ENCODE results near the gene LRPAP1.
"Not testable (repeated sequence)": the region's sequence is repeated elsewhere in the genome, so short reads cannot be mapped to it uniquely, and the experiment has no call there.

The LRPAP1 gene

DNA sequence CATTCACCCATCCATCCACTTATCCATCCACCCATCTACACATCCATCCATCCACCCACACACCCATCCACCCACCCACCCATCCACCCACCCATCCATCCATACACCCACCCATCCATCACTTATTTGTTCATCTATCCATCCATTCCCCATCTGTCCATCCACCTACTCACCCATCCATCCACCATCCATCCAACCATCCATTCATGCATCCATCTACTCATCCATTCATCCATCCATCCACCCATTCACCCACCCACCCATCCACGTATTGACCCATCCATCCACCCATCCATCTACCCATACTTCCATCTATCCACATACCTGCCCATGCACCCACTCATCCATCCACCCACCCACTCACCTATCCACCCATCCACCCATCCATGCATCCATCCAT lies 28.2 kb upstream of the LRPAP1 start:
- not testable (repeated sequence) for FAIRE-seq

DNA sequence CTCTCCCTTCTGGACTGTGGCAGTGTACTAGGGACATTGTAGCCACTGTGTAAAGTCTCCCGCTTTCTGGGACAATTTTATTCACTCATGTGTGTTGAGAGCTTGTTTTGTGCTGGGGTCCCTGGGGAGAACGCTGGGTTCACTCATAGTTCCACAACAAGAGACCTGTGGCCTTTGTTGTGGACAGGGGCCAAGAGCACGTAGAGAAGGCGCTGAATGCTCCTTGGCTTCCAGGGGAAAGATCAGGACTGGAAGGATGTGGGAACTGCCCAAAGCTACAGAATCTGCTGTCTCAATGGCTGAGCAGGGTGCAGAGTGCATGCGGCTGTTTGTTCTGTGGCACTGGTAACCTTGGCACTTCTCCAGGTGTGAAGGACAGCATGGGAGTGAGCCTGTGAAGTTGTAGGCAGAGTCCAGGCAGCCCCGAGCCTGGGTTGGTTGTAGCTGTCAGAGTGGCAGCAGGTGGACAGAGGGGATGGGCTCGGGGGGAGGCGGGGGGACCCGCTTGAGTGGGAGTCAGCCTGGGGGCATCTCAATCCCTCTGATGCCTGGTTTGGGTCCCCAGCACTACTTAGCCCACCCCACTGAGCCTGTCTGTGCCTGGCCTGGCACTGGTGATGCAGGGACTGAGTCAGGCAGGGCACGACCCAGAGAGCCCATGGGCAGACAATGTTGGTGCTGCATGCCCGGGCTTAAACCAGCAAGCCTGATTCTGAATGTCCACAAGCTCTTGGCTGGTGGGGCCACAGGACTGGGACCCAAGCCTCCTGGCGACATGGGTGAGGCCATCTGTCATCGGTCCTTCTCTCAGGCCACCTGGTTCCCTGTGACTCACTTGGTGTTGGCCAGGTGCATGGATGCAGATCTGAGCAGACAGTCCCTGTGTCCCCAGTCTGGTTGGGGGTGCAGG lies 27.4 kb upstream of the LRPAP1 start:
- FAIRE-seq: not testable (repeated sequence)

DNA sequence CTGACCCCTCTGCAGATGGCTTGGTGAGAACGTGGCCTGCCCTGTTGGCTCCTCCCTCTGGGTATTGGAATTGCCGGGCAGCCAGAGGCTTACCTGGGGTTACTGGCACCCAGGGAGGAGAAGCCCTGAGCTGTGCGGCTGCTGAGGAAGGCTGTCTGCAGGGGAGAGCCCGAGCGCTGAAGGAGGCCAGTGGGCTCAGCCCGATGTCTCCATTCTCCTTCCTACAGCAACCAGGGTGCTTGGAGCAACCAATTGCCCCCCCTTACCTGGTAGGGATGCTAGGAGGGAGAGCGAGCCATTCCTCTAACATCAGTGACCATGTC lies 26.3 kb upstream of the LRPAP1 start:
- not testable (repeated sequence) for FAIRE-seq

DNA sequence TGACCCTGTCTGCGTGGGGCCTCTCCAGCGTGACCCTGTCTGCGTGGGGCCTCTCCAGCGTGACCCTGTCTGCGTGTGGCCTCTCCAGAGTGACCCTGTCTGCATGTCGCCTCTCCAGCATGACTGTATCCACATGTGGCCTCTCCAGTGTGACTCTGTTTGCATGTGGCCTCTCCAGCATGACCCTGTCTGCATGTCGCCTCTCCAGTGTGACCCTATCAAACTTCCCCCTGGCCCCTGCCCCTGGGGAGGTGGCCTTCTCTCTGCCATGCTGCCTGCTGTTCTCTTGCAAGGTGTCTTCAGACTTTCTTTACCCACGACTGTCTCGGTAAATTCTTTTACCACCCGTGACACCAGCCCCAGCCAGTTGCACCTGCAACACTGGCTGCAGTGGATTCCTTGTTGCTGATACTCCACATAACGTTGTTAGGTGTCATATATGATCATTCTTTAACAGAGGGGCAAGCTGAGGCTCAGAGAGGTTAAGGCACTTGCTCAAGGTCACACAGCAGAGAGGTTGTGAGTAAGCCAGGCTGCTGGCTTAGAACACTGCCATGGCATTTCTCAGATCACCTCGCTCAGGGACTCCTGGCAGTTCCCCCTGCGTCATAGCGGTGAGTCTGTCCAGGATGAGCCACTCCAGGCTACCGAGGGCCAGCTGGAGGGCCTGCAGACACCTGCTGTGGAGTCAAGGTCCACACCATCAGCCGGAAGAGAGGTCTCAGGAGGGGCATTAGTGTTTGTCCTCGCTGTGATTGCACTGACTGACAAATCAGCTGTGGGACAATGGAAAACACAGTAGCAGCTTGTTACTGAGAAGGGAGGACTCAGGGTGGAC lies 25.7 kb upstream of the LRPAP1 start:
- not testable (repeated sequence) for FAIRE-seq

DNA sequence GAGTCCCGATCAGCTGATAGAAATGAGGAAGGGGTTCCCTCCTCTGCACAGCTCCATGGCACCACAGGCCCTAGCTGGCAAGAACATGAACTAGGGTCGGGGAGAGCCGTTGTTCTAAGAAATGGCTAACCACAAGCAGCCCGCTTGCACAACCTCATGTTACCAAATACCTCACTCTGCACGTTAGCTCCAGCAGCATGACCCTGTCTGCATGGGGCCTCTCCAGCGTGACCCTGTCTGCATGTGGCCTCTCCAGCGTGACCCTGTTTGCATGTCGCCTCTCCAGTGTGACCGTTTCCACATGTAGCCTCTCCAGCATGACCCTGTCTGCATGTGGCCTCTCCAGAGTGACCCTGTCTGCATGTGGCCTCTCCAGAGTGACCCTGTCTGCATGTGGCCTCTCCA lies 24.9 kb upstream of the LRPAP1 start:
- not testable (repeated sequence) for FAIRE-seq

DNA sequence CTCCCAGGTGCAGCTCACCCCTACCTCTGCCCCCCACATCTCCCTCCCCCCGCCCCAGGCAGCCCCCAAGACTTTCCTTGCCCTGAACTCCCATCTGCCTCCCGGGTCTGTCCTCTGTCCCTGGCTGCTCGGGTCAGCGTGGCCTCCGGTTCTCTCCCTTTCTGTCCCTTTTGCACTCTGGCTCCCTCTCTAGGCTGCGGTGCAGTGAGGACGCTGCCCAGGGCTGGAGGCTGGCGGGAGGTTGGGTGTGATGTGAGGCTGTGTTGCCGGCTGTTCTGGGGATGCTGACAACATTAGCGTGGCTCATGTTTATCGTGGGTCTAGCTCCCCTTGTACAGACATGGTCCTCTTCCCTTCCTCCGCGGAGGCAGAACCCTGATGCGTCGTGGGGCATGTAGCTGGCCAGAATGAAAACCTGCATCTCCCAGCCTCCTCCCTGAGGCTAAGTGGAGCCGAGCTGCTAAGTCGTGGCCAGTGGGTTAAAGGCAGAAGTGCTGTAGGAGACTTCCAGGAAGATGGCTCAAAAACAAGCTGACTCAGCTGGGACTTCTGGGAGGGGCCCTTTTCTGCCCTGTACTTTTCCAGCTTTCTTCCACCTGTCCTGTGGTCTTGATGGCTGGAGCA lies 24.1 kb upstream of the LRPAP1 start:
- FAIRE-seq: not testable (repeated sequence)

DNA sequence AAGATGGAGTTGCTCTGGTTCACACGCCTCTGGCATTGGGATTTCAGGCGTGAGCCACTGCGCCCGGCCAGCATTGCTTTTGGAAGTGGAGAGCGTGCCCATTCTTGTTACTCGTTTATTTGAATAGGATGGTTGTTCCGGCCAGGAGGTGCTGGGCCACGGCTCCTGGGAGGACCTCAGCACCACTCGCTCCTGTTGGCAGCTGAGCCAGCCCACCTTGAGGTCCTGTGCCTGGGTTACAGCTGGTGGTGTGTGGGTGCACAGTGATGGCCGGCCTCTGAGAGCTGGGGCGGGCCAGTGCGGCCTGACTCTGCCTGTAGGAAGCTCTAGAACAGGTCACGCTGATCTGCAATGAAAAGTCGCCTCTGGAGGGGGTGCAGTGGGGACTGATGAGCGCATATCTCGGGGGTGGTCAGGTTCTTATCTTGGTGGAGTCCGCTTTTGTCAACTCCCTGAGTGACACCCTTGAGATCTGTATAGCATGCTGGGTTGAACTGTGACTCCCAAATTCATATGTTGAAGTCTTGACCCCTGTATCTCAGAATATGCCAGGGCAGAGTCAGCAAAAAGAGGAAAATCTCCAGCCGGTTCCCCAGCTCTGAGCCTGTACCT lies 23.3 kb upstream of the LRPAP1 start:
- not testable (repeated sequence) for FAIRE-seq

DNA sequence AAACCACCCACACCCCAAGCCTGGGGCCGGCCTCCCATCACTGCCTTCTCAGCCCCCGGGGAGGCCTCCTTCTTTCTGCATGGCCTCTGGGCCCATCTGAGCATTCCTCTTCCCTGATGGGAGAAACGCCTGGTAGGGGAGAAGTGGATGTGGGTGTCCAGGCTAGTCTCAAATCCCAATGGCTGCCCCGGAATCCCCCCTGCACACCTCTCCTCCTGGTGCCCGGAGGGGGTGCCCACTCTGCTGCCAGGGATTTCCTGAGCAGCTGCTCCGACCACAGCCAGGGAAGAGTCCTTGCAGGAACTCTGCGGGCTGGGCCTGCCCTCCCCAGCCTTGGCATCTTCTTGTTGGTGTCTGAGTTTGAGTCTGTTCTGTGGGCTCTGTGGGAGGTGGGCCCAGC lies 19.1 kb upstream of the LRPAP1 start:
- not testable (repeated sequence) for FAIRE-seq

DNA sequence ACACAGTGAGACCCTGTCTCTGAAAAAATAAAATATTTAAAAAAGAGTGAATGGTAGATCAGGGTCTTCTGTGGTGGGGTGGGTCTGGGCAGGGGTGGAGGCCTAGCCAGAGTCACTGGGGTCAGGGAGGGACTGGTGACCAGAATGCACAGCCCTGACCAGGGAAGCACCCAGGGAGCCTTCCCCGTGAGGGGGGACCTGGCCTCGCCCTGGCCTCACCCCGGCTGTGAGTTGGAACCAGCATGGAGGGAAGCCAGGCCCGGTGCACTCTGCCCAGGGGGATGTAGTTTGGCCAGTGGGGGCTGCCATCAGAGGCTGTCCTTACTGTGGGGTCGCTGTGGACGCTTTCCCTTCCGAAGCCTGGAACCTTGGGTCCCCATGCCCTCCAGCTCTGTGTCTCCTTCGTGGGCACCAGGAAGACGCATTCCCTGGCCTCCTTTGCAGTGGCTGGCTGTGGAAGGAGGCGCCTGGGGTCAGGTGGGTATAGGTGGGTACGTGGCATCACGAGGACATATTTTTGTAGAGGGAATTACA lies 18.6 kb upstream of the LRPAP1 start:
- FAIRE-seq: not testable (repeated sequence)

DNA sequence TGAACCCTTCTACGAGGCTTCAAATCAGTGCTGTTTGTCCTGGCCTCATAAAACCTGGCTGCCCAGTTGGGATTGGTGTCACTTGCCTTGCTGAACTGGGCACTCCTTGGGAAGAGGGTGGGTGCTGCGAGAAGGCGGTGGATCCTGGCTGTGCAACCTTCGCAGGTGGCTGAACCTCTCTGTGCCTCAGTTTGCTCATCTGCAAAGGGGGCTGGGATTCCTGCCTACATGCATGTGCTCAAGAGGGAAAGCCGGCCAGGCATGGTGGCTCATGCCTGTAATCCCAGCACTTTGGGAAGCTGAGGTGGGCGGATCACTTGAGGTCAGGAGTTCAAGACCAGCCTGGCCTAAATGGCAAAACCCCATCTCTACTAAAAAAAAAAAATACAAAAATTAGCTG lies 17.8 kb upstream of the LRPAP1 start:
- not testable (repeated sequence) for FAIRE-seq

DNA sequence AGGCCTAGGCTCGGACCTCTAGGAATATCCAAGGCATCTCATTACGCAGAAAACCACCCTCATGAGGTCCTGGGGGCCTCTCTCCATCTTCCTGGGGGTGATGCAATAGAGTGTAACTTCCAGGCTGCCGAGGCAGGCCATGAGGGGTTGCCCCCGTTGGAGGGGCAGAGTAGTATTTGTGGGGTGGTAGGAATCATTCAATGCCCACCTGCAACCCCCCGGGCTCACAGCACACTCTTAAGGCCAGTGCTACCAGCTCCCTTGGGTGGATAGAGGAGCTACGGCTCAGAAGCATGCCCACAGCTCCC lies 17.4 kb upstream of the LRPAP1 start:
- not testable (repeated sequence) for FAIRE-seq

DNA sequence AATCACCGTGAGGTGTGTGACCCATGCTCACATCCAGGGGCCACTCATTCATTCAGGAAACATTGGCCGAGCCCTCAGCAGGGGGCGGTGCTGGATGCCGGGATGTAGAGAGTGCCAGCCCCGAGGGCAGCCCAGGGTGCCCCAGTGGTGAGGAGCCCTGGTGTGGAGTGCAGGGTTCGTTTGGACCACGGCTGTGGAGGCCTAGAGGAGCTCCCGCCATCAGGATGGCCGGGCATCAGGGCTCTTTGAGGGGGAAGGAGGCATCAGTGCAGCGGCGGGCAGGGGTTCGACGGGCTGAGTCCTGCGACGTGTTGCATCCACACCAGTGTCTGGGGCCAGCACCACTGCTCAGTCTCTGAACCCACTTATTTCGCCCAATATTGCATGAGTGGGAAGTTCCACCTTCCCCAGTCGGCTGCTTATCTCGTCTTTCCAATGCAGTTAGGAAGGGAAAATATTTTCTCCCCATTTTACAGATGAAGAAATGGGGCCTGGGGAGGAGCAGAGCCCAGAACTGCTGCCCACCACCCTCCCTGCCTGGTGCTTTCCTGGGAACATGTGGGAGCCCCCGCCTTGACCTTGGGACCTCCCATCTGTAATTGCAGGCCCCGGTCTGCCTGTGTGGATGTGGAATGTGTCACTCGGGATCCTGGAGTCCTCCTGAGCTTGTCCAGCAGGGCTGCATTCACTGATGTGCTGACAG lies 16.9 kb upstream of the LRPAP1 start:
- FAIRE-seq: not testable (repeated sequence)

DNA sequence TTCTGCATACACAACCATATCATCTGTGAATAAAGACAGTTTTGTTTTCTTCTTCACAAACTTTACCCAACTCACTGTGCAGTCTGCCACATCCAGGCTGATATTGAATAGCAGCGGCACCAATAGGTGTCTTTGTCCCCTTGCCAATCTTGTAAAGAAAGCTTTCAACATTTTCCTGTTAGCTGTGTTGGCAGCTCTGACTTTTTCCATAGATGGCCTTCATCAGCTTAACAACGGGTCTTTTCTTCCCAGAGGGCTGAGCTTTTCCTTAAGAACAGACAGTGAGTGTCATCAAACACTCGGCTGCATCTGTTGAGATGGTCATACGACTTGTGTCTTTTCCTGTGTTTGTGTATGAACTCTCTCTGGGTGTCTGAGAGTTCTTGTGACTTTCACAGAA lies 14.5 kb upstream of the LRPAP1 start:
- FAIRE-seq: not testable (repeated sequence)

DNA sequence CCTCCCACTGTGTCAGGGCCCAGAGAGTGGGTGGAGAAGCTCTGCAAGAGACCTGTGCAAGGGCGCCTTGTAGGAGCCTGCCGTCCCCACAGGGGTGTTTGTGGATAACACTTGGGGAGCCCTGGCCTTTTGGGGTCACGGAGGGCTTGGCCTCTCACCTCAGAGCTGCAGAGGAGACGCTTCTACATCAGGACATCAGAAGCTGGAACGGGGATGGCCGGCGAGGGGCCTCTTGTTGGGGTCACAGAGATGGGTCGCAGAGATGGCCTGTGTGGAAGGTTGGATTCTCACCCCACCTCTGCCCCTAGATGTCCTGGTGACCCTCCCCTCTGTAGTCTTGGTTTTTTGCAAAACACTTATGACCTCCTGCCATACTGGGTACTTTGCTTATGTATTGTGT lies 13.1 kb upstream of the LRPAP1 start:
- not testable (repeated sequence) for FAIRE-seq

DNA sequence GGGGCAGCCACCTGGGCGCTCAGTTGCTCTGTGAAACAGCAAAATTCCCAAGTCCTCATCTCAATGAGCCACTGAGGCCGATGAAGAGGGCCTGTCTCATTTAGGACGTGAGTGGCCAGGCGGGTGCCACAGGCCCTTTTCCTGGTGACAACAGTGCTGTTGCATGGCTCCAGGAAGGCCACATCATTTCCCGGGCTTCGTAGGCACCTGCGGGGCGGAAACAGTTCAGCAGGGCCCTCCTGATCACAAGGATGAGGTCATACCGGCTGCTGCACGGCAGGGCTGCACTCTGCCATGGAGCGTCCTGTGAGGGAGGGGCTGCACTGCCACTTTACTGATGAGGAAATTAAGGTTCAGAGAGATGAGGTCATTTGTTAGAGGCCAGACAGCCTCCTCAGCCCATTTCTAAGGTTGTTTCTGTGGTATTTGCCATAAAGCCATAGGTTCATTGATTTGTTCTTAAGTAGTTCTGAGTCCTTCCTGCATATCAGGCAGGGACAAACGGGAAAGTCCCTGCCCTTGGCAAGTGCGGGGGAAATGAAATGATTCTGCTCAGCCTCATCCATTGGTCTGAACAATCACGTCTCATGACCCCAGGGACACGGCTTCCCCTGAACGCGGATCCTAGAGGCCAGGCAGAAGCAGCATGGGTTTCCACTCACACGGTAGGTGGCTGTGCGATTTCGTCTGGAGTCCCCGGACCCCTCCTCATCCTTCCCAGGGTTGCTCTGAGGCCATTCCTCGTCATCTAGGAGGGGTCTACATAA lies 12.2 kb upstream of the LRPAP1 start:
- FAIRE-seq: not testable (repeated sequence)

DNA sequence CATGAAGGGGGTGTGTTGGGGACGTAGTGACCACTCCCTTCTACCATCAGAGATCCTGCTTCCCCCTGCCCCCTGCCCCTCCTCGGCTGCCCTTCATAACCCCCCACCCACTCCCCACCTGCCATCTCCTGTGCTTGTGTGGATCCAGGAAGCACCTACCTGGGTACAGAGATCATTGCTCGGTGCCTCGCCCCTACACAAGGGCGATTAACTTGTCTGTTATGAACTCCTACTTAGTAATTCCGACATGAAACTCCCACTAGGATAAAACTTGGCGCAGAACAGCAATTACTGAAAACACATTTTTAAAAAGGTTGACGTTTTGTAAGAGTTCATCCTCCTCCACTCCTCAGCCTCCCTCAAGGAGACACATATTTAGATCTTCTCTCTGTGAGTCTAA lies 11.2 kb upstream of the LRPAP1 start:
- not testable (repeated sequence) for FAIRE-seq

DNA sequence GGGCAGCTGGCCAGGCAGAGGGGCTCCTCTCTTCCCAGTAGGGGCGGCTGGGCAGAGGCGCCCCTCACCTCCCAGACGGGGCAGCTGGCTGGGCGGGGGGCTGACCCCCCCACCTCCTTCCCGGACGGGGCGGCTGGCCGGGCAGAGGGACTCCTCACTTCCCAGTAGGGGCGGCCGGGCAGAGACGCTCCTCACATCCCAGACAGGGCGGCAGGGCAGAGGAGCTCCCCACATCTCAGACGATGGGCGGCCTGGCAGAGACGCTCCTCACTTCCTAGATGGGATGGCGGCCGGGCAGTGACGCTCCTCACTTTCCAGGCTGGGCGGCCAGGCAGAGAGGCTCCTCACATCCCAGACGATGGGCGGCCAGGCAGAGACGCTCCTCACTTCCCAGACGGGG lies 6.7 kb upstream of the LRPAP1 start:
- not testable (repeated sequence) for FAIRE-seq

DNA sequence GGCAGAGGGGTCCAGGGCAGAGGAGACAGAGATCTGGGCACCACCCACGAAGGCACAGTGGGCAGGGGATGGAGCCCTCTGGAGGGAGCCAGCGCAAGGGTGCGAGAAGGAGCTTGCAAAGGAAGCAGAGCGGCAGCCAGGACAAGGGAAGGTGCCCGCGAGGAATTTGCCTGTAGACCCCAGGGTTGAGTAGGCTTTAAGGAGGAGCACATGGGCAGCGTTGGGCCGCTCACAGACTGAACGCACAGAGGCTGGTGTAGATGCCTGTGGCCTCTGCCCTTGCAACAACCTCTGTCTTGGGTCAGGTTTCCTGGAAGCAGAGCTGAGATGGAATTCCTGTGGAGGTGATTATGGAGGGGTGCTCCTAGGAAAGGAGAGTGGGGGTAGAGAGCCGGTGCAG lies 3.6 kb upstream of the LRPAP1 start:
- not testable (repeated sequence) for FAIRE-seq

DNA sequence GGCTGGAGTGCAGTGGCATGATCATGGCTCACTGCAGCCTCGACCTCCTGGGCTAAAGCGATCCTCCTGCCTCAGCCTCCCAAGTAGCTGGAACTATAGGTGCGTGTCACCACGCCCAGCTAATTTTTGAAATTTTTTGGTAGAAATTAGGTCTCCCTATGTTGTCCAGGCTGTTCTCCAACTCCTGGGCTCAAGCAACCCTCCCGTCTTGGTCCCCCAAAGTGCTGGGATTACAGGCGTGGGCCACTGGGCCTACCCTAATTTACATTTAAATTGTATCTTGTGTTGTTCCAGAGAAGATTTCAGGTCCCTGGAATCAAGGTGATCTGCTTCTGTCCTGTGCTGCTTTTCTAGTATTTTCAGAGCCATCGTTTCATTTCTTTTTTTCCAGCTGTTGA lies 1.2 kb upstream of the LRPAP1 start:
- FAIRE-seq: no peak

DNA sequence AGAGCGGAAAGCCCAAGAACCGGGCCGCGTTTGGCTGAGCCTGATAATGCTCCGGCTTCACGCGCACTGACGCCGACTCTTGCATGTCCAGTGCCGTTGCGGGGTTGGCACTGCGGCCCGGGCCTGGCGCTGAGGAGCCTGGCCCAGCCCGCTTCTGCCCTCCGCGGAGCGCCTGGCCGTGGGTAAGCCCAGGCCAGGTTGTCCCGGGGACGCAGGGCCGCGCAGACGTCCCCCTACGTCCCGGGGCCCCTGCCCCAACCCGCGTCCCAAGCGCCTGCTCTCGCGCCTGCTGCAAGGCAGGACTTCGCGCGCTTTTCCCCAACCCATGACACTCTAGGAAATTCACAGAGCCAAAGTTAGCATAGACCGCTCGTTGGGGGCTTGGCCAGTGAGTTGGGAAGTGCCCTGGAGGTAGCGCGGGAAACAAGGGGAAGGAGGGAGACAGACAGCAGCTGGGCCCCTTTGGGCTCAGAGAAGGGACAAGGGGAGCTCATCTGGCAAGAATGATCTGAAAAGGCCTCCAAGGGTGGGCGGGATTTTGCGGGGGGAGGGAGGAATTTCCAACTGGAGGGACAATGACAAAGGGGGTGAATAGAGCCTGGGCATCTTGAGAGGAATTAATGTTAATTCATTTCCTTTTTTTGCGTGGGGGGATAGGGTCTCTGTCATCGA lies 665 bp upstream of the LRPAP1 start:
- no peak for FAIRE-seq
